GM10847 (cell line): ENCODE measurements around the gene MROH8.
A peak's percentile ranks its signal among the peaks of the same experiment; 100 is the strongest.

Source experiments
- POLR2A ChIP-seq: IDR thresholded peaks from 2 replicates; pipeline ENCODE4 v1.6.1; 2011; ENCODE audit not compliant: insufficient read length; ENCODE audit errors: extremely low read depth

MROH8 gene

GRCh38 chr20:37147250-37147649 is 32.1 kb downstream of the MROH8 start:
- TF ChIP-seq POLR2A: no peak

GRCh38 chr20:37144856-37145404 is 34.4 kb downstream of the MROH8 start:
- TF ChIP-seq POLR2A: no peak

- no peak for TF ChIP-seq POLR2A
These were observed 36.6 kb downstream of the MROH8 start for GRCh38 chr20:37142708-37143107.

- TF ChIP-seq POLR2A: no peak
These were observed 41.8 kb downstream of the MROH8 start for GRCh38 chr20:37137547-37137946.

GRCh38 chr20:37133952-37134351 is 45.4 kb downstream of the MROH8 start:
- TF ChIP-seq POLR2A: no peak

- no peak for TF ChIP-seq POLR2A
These were observed 47.9 kb downstream of the MROH8 start for GRCh38 chr20:37131486-37131885.

- TF ChIP-seq POLR2A: no peak
These were observed 50.5 kb downstream of the MROH8 start for GRCh38 chr20:37128803-37129202.

GRCh38 chr20:37123441-37123840 is 55.9 kb downstream of the MROH8 start:
- TF ChIP-seq POLR2A: no peak

- TF ChIP-seq POLR2A: no peak
These were observed 58.9 kb downstream of the MROH8 start for GRCh38 chr20:37120497-37120896.

GRCh38 chr20:37119356-37120036 is 59.9 kb downstream of the MROH8 start:
- TF ChIP-seq POLR2A: no peak

GRCh38 chr20:37114012-37114411 is 65.3 kb downstream of the MROH8 start:
- TF ChIP-seq POLR2A: no peak

- no peak for TF ChIP-seq POLR2A
These were observed 67.4 kb downstream of the MROH8 start for GRCh38 chr20:37111926-37112455.

GRCh38 chr20:37108676-37109075 is 70.7 kb downstream of the MROH8 start:
- TF ChIP-seq POLR2A: no peak

- no peak for TF ChIP-seq POLR2A
These were observed 76.8 kb downstream of the MROH8 start for GRCh38 chr20:37102571-37102970.

GRCh38 chr20:37096415-37097041 is 82.8 kb downstream of the MROH8 start:
- TF ChIP-seq POLR2A: no peak

- peak; percentile 69 for TF ChIP-seq POLR2A
These were observed 83.5 kb downstream of the MROH8 start, which contains the start of gene RBL1 for GRCh38 chr20:37095599-37096414. TSS of gene RBL1 (minus strand) at chr20:37095997. CDS start at chr20:37095928, 69 bp downstream.

GRCh38 chr20:37095108-37095598 is 84.2 kb downstream of the MROH8 start:
- no peak for TF ChIP-seq POLR2A
